H7 (cell line): ENCODE results near the gene AUTS2. TPM values are rescaled to one million over a fixed set of nuclear protein-coding genes. Genes with fewer than 3 reads are reported as not detected.

ENCODE experiments used
- DNase-seq: peaks from one replicate; pipeline ENCODE4 v3.0.0; 2012
- H3K27me3 ChIP-seq: 2 replicates; pipeline ENCODE4 v1.6.0; 2011; ENCODE audit warnings: mild to moderate bottlenecking, low read length; ENCODE audit not compliant: control insufficient read depth, insufficient read depth
- H3K36me3 ChIP-seq: replicated peaks from 2 replicates; pipeline ENCODE4 v1.5.1; 2011; ENCODE audit warnings: low read length; ENCODE audit not compliant: control insufficient read depth, insufficient read depth
- H3K4me3 ChIP-seq: 2 replicates; pipeline ENCODE4 v1.5.1; 2011; ENCODE audit warnings: low read depth, mild to moderate bottlenecking, control low read depth, low read length, moderate library complexity; ENCODE audit not compliant: insufficient read depth
- total RNA-seq: library from RNA; depleted of rRNA; stranded (reverse); fragments of >200 nt; shearing (Covaris generic); gene quantifications from 2 replicates; pipeline ENCODE4 v1.2.3, GENCODE V29; 2014

Gene AUTS2
- total RNA-seq, 1 experiment from 2014 or later, result 16.1 TPM

DNA sequence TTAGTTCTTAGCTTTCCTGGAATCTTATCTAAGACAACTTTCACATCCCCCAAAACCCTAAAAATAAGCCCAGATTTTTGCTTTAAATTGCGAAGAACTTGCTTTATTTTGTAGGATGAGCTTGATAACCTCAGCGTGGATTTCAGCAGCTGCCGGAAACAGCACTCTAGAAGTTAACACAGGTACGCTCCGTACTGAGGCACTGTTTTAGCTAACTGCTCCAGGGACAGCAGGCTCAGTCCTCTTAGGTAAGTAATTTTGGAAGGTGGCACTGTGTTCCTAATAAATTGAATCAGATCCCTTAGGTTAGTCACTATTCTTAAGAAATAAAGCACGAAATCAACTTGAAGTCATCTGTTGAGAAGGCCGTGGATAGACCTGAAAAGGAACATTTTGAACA lies 2.2 kb upstream of the AUTS2 start:
- no peak overlapping the region for H3K4me3 ChIP-seq
- H3K27me3 ChIP-seq, result peaks cover 40% of the 10 kb centered on the region
- H3K36me3 ChIP-seq, result no peaks in the 10 kb centered on the region
- DNase-seq, result no peak

DNA sequence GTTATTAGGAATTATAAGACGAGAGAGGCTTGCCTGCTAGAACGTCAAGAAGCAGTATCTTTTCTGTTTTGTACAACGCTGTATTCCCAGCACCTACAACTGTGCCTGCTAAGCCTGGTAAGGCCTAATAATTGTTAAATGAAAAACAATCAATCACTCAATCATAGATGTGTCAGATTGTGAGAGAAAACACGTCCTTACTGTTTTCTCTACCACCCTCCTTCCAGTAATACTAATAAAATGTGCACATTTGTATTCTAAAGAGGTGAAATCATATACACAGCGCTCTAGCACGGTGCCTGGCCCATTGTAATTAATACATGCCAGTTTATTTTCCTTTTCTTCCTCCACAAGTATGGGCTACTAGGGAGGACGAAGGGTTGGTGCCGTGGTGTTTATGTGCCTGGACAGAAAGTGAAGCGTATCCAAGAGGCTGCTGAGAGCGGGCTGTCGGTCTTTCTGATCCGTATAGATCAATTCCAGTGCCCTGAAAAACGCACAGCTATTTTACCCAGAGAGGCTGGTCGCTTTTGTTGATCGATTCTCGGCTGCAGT lies 1.5 kb upstream of the AUTS2 start:
- DNase-seq, result no peak
- H3K27me3 ChIP-seq, result peaks cover 47% of the 10 kb centered on the region

DNA sequence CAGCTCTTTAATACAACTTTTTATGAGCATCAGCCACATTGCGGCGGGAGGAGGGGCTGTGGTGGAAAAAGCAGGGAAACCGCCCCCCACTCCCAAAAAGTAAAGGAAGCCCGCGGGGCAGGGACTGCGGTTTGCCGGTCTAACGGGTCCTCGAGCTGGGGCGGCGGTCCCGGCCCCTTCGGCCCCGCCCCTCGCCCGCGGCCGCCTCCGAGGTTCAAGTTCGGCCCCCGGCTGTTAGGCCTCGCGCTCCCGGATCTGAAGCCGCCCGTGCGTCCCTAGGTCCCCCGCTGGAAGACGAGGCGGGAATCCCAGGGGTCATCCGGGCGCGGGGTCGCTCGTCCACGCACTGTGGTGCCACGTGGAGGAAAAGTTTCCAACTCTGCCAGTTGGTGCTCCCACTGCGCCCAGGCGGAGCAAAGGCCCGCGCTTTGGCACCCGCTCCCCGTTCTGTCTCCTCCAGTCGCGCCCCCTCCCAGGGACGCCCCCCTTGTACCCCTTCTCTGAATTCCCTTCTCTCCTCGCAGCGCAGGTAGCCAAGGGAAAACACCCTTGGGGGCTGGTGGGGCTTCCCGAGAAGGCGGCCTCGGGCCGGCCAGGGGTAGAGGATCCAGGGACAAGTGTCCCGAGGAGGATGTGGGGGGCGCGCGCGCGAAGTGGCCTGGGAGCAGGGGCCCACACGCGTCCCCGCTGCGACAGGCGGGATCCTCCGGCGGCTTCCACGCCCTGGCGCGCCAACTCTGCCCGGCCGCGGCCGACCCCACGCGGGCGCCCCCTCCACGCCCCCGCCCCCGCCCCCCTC lies 798 bp upstream of the AUTS2 start:
- H3K27me3 ChIP-seq, result peaks cover 52% of the 10 kb centered on the region
- peak overlapping the region; percentile 80 for H3K4me3 ChIP-seq
- peak; percentile 86 for DNase-seq
- H3K36me3 ChIP-seq, result no peaks in the 10 kb centered on the region

More for the DNA sequence above, 1.5 kb upstream of the AUTS2 start:
- peak overlapping the region; percentile 80 for H3K4me3 ChIP-seq
- H3K36me3 ChIP-seq, result no peaks in the 10 kb centered on the region

DNA sequence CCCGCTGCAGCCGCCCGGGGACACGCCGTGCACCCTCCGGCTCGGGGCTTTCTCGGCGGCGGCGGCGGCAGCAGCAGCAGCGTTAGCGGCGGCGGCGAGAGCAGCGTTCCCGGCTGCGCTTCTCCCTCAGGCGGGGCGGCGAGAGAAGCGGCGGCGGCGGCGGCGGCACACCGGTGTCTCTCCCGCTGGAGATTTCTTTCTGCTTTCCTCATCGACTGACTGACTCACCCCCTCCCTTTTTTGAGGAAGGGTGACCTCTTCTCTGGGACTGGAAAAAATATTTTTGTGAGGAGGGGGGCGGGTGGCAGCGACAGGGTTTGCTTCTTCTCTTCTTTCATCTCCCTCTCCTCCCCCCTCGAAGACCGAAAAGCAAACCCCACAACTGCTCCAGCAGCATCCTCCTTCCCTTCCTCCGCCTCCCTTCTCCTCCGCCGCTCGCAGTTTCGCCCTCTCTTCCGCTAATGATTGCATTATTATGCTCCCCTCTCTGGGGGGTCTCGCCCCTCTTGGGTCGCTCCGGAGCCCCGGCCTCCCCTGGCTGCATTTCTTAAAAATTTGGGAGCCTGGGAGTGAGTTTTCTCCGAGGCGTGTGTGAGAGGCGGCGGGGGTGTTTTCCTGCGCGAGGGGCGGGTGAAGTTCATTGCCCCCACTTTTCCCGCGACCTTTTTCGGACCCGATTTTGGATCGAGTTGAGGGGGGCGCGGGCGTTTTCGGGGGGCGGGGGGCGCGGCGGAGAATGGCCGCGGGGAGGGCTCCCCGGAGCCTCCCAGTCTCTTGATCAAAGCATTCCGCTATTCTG lies 411 bp downstream of the AUTS2 start:
- H3K4me3 ChIP-seq, result peak overlapping the region; percentile 72
- H3K36me3 ChIP-seq, result no peaks in the 10 kb centered on the region
- H3K27me3 ChIP-seq, result peaks cover 65% of the 10 kb centered on the region
- DNase-seq, result peak; percentile 75

DNA sequence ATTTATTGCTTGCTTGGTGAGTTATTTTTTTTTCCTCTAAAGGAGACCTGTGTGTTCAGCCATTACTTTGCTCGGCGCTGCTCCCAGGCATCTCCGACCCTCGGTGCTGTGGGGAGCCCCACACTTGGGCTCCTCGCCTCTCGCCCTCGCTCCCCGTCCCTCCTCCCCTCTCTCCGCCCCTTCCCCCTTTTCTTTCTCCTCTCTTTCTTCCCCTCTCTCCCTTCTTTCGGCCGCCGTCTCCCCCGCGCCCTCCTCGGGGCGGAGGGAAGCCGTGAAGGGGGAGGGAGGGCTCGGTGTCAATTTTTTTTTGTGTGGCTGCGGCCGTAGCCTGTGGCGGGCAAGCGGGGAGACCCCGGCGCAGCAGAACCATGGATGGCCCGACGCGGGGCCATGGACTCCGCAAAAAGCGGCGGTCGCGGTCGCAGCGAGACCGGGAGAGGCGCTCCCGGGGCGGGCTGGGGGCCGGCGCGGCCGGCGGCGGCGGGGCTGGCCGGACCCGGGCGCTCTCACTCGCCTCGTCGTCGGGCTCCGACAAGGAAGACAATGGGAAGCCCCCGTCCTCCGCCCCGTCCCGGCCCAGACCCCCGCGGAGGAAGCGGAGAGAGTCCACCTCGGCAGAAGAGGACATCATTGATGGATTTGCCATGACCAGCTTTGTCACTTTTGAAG lies 1.1 kb downstream of the AUTS2 start:
- Histone ChIP-seq H3K36me3 (no peaks in the 10 kb centered on the region), H3K4me3 (peak overlapping the region; percentile 72), H3K27me3 (peaks cover 72% of the 10 kb centered on the region)
- DNase-seq, result peak; percentile 85

DNA sequence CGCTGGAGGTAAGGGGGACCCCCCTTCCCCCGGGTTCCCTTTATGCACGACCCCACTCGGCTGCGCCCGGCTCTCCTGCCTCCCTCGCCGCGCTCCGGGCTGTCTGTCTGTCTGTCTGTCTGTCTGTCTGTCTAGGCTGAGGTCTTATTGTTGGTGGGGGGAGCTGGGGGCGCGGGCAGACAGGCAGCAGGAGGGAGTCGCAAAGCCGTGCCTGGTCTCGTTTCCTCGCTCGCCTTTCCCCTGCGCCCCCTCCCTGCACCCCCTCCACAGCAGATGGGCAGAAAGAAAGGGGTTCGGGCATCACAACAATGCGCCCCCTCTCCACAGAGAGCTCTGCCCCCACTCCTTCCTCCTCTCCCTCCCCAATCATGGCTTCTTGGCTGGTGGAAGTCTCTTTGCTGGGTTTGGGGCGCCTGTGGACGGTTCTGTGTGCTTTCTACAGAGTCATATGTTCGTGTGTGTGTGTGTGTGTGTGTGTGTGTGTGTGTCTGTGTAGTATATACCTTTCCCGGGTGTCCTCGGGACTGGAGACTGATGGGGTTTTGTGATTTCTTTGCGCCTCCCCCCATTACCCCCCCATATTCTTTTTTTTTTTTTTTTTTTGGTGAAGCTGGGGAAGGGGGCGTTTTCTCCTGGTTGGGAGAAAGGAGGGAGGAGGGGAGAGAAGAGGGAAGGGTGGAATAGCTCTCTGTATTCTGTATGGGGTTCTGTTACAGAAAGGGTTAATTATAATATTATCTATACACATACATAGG lies 1.9 kb downstream of the AUTS2 start:
- peak overlapping the region; percentile 72 for H3K4me3 ChIP-seq
- peaks cover 75% of the 10 kb centered on the region for H3K27me3 ChIP-seq
- no peaks in the 10 kb centered on the region for H3K36me3 ChIP-seq
- peak; percentile 28 for DNase-seq

DNA sequence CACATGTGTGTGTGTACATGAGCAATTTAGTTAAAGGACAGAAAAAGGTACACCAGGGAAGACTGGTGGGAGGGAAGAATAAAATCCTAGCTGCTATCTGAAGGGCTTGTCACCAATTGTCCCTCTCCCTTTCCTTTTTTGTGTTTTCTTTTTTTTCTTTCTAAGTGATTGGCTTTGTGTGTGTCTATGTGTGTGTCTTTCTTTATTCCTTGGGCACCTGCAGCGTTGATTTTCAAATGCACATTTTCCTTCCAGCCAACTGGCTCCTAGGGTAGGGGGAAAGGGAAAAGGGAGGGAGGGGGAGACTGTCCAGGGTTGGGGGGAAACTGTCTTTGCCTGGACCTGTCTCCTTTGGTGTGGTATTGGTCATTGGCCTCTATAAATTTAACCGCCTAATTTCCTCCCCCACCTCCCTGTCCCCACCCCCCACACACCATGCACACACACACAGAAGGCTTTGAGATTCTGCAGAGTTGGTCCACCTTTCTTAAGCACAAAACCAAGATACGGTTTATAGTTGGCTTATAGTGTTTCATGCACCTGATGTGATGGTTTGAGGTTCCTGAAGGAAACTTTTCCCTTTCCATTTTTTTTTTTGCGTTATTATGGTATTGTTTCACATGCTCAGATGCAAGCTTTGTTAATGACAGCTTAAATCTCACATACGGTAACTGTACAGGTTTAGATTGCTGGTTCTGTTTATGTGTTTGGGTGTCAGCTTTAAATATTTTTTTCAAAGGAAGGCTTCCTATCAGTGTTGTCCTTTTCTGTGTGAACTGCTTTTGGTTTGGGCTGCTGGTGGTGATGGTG lies 2.6 kb downstream of the AUTS2 start:
- Histone ChIP-seq H3K36me3 (no peaks in the 10 kb centered on the region), H3K27me3 (peaks cover 76% of the 10 kb centered on the region), H3K4me3 (peak overlapping the region; percentile 72)
- no peak for DNase-seq

DNA sequence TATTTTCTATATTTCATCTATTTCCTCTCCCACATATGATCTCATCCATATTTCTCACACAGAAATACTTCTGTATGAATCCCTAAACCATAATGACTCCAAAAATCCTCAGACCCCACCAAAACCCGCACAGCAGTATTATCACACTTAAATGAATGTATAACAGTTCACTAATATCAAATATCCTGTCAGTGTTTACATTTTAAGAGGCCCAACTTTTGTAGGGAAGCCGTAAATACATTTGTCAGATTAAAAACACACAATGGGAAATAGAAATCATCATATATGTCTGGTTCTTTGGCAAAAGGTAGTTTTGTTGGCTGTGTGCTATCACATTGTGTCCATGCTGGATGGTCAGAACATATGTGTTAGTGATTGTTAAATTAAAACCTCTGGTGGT lies 4.2 kb downstream of the AUTS2 start:
- Histone ChIP-seq H3K27me3 (peaks cover 78% of the 10 kb centered on the region), H3K4me3 (no peak overlapping the region), H3K36me3 (no peaks in the 10 kb centered on the region)
- no peak for DNase-seq

DNA sequence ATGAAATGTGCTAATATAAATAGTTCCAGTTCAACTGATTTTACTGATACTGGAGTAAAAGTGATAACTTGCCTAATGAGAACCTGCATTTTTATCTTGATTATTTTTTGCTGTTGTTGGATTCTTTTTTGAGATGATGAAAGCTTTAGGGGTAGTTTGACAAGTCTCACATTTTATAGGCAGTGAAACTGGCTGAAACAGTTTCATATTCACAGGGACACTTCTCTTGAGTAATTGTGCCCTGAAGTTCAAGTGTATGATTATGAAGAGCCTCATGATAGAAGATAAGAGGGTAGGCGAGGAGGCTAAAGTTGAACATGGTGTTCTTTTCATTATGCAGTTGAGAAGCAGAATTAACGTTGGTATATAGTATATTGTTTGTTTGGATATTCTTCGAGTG lies 5.1 kb downstream of the AUTS2 start:
- no peak for DNase-seq
- Histone ChIP-seq H3K4me3 (no peak overlapping the region), H3K36me3 (no peaks in the 10 kb centered on the region), H3K27me3 (peaks cover 85% of the 10 kb centered on the region)

DNA sequence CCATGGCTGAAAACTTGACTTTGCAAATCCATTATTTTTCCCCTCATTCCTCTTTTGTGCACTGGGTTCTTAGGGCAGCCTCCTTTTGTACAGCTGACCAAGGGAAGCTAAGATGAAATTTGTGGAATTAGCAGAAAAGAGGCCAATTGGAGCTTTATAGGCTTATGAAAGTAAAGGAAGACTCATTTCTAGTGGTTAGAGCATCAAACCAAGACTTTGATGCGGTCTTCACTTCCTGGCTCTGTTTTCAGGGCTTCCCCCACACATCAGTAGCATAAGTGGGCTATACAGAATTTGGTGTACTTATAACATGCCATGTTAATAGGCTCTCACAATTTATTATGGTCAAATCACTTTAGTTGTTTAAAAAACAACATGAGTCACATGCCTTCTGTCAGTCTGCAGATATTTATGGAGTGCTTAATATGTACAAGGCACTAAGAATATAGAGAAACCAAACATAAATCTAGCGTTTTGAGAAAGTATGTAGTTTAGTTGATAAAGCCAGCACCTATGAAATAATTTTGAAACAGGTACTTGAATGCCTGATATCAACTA lies 5.7 kb downstream of the AUTS2 start:
- DNase-seq, result no peak

DNA sequence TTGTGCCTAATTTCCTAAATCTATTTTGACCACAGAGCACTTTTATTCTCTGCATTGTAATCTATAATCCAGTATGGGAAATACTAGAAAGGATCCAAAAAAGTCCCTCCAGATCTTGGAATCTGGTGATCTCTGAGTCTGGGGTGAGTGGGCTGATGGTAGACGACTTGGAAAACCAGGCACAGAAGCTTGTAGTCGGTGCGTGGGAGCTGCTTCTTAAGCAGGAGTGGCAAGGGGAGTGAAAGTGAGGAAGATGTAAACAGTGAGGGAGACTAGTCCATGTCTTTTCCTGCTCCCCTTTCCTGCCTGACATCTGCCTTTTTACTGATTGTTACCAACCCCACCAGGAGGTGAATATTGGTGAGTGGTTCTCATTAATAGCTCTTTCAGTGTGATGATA lies 6.8 kb downstream of the AUTS2 start:
- H3K4me3 ChIP-seq, result no peak overlapping the region
- H3K27me3 ChIP-seq, result peaks cover 95% of the 10 kb centered on the region
- H3K36me3 ChIP-seq, result no peaks in the 10 kb centered on the region
- no peak for DNase-seq

More for the DNA sequence above, 5.7 kb downstream of the AUTS2 start:
- peaks cover 89% of the 10 kb centered on the region for H3K27me3 ChIP-seq
- no peak overlapping the region for H3K4me3 ChIP-seq
- H3K36me3 ChIP-seq, result no peaks in the 10 kb centered on the region

DNA sequence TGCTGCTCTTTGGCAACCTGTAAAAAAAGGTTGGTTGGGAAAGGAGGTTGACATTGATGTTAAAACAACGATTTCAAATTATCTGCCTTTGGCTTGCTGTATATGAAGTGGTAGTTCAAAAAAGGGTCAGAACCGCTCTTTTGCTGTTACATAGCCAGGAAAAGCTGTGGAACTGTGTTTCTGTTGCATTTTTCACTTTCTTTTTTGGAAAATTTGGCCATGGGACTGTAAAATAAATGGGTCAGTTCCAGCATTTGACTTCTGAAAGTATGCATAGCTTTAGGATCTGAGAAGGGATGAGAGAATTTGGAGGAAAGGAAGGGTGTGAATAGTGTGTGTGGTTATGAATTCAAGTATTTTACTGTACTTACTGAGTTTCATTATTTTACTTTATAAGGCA lies 7.3 kb downstream of the AUTS2 start:
- no peak for DNase-seq
- Histone ChIP-seq H3K36me3 (no peaks in the 10 kb centered on the region), H3K4me3 (no peak overlapping the region), H3K27me3 (peaks cover 95% of the 10 kb centered on the region)

DNA sequence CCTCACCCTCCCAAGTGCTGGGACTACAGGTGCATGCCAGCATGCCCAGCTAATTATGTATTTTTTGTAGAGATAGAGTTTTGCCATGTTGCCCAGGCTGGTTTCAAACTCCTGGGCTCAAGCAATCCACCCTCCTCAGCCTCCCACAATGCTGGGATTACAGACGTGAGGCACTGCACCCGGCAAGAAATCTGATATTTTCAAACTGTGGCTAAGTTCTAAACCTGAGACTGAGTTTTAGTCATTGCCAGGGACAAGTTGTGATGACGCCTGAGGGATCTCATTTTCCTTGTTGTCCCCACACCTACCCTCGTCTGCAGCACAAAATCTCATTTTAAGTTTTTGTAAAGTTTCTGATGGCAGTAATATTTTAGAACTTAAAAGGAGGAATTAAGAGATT lies 9.8 kb downstream of the AUTS2 start:
- DNase-seq, result no peak
- peaks cover 91% of the 10 kb centered on the region for H3K27me3 ChIP-seq
- H3K36me3 ChIP-seq, result no peaks in the 10 kb centered on the region
- H3K4me3 ChIP-seq, result no peak overlapping the region
